Loucy (cell line): Measurements from ENCODE around the gene C12orf57.

Experiments
- H2AFZ ChIP-seq: fragments of 200-600 bp; sonication (generic); 2 replicates; pipeline ENCODE4 v1.6.0; 2016; ENCODE audit warnings: antibody characterized with exemption, mild to moderate bottlenecking, low read length, moderate library complexity
- H3F3A ChIP-seq: fragments of 200-600 bp; 2 replicates; pipeline ENCODE4 v1.6.0; 2016; ENCODE audit warnings: antibody characterized with exemption, low read depth, mild to moderate bottlenecking
- H3K27me3 ChIP-seq: fragments of 200-600 bp; sonication (generic); 2 replicates; pipeline ENCODE4 v1.6.1; 2014; ENCODE audit warnings: low read length, mild to moderate bottlenecking; ENCODE audit not compliant: insufficient read depth, poor library complexity, severe bottlenecking
- H3K36me3 ChIP-seq: fragments of 200-600 bp; sonication (generic); 2 replicates; pipeline ENCODE4 v1.6.1; 2016; ENCODE audit warnings: low read length; ENCODE audit not compliant: insufficient read depth
- H3K4me1 ChIP-seq: fragments of 200-600 bp; sonication (generic); 2 replicates; pipeline ENCODE4 v1.5.1; 2014; ENCODE audit warnings: low read length, mild to moderate bottlenecking; ENCODE audit not compliant: insufficient read depth, poor library complexity, severe bottlenecking
- H3K4me2 ChIP-seq: fragments of 200-600 bp; sonication (generic); 2 replicates; pipeline ENCODE4 v1.6.0; 2014; ENCODE audit warnings: antibody characterized with exemption, low read length, low read depth, mild to moderate bottlenecking; ENCODE audit not compliant: poor library complexity, severe bottlenecking
- H3K4me3 ChIP-seq: fragments of 200-600 bp; sonication (generic); 2 replicates; pipeline ENCODE4 v1.5.1; 2014; ENCODE audit warnings: low read length, mild to moderate bottlenecking, mixed read lengths; ENCODE audit not compliant: poor library complexity, severe bottlenecking
- H3K79me2 ChIP-seq: fragments of 200-600 bp; sonication (generic); 2 replicates; pipeline ENCODE4 v1.6.1; 2014; ENCODE audit warnings: low read length; ENCODE audit not compliant: insufficient read depth
- H3K9ac ChIP-seq: fragments of 200-600 bp; sonication (generic); 2 replicates; pipeline ENCODE4 v1.6.0; 2014; ENCODE audit warnings: mild to moderate bottlenecking, low read depth, low read length, moderate library complexity; ENCODE audit not compliant: poor library complexity, severe bottlenecking
- H3K9me2 ChIP-seq: fragments of 200-600 bp; sonication (generic); replicated peaks from 2 replicates; pipeline ENCODE4 v1.6.1; 2016; ENCODE audit warnings: low read depth, low read length, mixed read lengths
- H3K9me3 ChIP-seq: fragments of 200-600 bp; sonication (generic); 2 replicates; pipeline ENCODE4 v1.6.1; 2014; ENCODE audit warnings: mild to moderate bottlenecking, antibody characterized with exemption, low read length, low read depth; ENCODE audit not compliant: insufficient read depth
- H4K20me1 ChIP-seq: fragments of 200-600 bp; sonication (generic); 2 replicates; pipeline ENCODE4 v1.6.0; 2014; ENCODE audit warnings: antibody characterized with exemption, low read length, mild to moderate bottlenecking; ENCODE audit not compliant: insufficient read depth, poor library complexity, severe bottlenecking
- CTCF ChIP-seq: fragments of 200-600 bp; sonication (generic); conservative IDR thresholded peaks from 2 replicates; pipeline ENCODE4 v1.5.1; 2014; ENCODE audit warnings: mild to moderate bottlenecking, antibody characterized with exemption, low read length
- EZH2phosphoT487 ChIP-seq: fragments of 200-600 bp; IDR thresholded peaks from 2 replicates; pipeline ENCODE4 v1.6.1; 2018; ENCODE audit warnings: antibody characterized with exemption, mild to moderate bottlenecking, moderate library complexity, borderline replicate concordance

C12orf57 gene

GRCh38 chr12:6921996-6922946 lies 21.6 kb upstream of the C12orf57 start:
- H3K79me2 ChIP-seq: peaks cover 18% of the 10 kb centered on the region
- no peaks in the 10 kb centered on the region for H3K9me3 ChIP-seq
- no peak overlapping the region for H3K4me3 ChIP-seq
- no peaks in the 10 kb centered on the region for H3K9me2 ChIP-seq
- H2AFZ ChIP-seq: no peak overlapping the region
- no peak overlapping the region for H3K4me2 ChIP-seq
- no peak for TF ChIP-seq EZH2phosphoT487
- TF ChIP-seq CTCF: no peak
- peaks cover 36% of the 10 kb centered on the region for H3K4me1 ChIP-seq
- H4K20me1 ChIP-seq: peaks cover 1% of the 10 kb centered on the region
- peaks cover 24% of the 10 kb centered on the region; the same call in 1 of the 2 replicates for H3K36me3 ChIP-seq
- H3K9ac ChIP-seq: no peak overlapping the region
- no peaks in the 10 kb centered on the region for H3K27me3 ChIP-seq
- H3F3A ChIP-seq: no peaks in the 10 kb centered on the region

- no peaks in the 10 kb centered on the region for H3F3A ChIP-seq
- H3K4me1 ChIP-seq: peaks cover 38% of the 10 kb centered on the region
- H3K9me3 ChIP-seq: no peaks in the 10 kb centered on the region
- no peaks in the 10 kb centered on the region for H4K20me1 ChIP-seq
- peaks cover 21% of the 10 kb centered on the region; the same call in 1 of the 2 replicates for H3K36me3 ChIP-seq
- H3K9ac ChIP-seq: no peak overlapping the region
- H3K79me2 ChIP-seq: peaks cover 23% of the 10 kb centered on the region
- no peak overlapping the region for H2AFZ ChIP-seq
- H3K4me3 ChIP-seq: no peak overlapping the region
- H3K9me2 ChIP-seq: no peaks in the 10 kb centered on the region
- H3K27me3 ChIP-seq: no peaks in the 10 kb centered on the region
- TF ChIP-seq EZH2phosphoT487 (no peak), CTCF (no peak)
- no peak overlapping the region for H3K4me2 ChIP-seq
Observed at GRCh38 chr12:6923003-6923732, 20.7 kb upstream of the C12orf57 start.

GRCh38 chr12:6923851-6924250 lies 20.0 kb upstream of the C12orf57 start:
- TF ChIP-seq CTCF (no peak), EZH2phosphoT487 (no peak)
- Histone ChIP-seq H2AFZ (no peak overlapping the region), H3K36me3 (peaks cover 21% of the 10 kb centered on the region; the same call in 1 of the 2 replicates), H3K9me3 (no peaks in the 10 kb centered on the region), H4K20me1 (peaks cover 3% of the 10 kb centered on the region), H3K4me3 (no peak overlapping the region), H3K4me2 (no peak overlapping the region), H3K9me2 (no peaks in the 10 kb centered on the region), H3K4me1 (peaks cover 43% of the 10 kb centered on the region), H3K79me2 (peaks cover 30% of the 10 kb centered on the region), H3K9ac (no peak overlapping the region), H3K27me3 (no peaks in the 10 kb centered on the region), H3F3A (no peaks in the 10 kb centered on the region)
